G401 (cell line): Measurements from ENCODE around the gene TMEM163. TPM values are rescaled to one million over a fixed set of nuclear protein-coding genes. Genes with fewer than 3 reads are reported as not detected.
"Not testable (repeated sequence)": the region's sequence is repeated elsewhere in the genome, so short reads cannot be mapped to it uniquely, and the experiment has no call there.

Experiments
- DNase-seq: peaks from one replicate; pipeline ENCODE4 v3.0.0-alpha.2; 2015; ENCODE audit warnings: low spot score
- in situ Hi-C: cut with HindIII; loops from 2 replicates; pipeline ENCODE4 v1.10.0; 2016; ENCODE audit warnings: low sequenced_read_pairs, mixed read lengths
- total RNA-seq: library from RNA; depleted of rRNA; stranded (reverse); fragments of >200 nt; shearing (Covaris generic); gene quantifications from 2 replicates; pipeline ENCODE4 v1.2.3, GENCODE V29; 2014

TMEM163 gene
- total RNA-seq, 1 experiment from 2014 or later = not detected

DNA sequence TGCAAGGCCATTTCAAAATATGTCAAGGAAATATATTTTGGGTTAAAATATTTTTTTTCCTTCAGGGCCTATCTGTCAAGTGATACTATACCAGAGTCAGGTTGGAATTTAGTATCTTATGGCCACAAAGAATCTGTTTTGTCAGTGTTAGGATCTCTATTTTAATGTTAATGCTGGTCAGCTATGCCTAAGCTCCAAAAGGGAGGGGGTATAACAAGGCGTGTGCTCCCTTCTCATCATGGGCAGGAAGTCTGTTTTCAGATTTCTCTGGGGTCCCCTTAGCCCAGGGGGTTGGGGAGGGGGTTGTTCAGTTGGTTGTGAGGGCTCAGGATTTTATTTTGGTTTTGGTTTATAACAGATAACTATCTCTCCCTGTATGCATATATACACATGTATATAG, 126.4 kb downstream of the TMEM163 start:
- in situ Hi-C loops = no loop called here
- DNase-seq = no peak

DNA sequence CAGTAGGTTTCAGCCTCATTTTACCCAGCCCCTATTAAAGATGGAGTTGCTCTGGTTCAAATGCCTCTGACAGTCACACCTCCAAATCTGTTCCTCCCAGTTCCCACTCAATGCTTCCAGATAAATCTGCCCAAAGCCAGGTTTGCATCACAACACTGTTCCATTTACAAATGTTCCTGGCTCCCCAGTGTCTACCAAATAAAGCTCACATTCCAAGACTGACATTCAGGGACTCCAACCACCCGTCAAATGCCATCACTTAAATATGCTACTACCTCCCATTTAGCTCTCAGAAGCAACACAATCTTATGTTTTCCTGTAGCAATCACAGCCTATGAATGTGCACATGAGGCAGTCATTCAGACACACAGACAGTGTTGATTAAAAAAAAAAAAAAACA, 127.3 kb downstream of the TMEM163 start:
- in situ Hi-C loops = no loop called here
- DNase-seq = peak; percentile 50

DNA sequence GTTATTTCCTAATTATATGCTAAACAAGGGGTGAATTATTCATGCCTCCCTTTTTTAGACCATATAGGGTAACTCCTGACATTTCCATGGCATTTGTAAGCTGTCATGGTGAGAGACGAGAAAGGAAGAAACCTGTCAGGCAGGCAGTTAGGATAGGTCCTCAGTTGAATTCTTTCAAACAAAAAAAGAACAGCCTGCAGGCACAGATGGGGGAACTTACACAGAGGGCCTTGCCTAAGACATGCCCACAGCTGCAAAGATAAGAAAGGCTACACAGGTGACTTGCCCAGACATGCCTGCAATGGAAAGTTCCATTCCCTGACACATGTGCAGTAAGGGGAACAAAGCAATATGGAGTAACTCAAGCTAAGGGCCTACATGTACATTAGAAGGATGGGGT, 128.1 kb downstream of the TMEM163 start:
- no peak for DNase-seq
- in situ Hi-C loops = no loop called here

DNA sequence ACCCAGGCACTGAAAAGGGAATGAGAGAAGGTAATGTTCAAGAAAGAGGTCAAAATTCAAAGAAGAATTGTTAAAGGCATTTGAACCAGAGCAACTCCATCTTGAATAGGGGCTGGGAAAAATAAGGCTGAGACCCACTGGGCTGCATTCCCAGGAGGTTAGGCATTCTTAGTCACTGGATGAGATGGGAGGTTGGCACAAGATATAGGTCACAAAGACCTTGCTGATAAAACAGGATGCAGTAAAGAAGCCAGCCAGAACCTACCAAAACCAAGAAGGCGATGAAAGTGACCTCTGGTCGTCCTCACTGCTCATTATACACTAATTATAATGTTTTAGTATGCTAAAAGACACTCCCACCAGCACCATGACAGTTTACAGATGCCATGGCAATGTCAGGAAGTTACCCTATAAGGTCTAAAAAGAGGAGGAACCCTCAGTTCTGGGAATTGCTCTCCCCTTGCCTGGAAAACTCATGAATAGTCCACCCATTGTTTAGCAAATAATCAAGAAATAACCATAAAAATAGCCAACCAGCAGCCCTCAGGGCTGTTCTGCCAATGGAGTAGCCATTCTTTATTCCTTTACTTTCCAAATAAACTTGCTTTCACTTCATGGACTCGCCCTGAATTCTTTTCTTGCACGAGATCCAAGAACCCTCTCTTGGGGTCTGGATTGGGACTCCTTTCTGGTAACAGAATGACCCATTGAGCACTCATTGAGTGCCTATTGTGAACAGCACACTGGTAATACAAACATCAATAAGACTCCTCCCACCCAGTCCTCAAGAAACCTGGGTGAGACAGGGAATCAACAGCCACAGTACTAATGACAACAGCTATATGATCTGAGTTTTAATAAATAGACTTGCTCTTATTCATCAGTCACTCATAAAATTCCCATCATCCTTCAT, 129.4 kb downstream of the TMEM163 start:
- in situ Hi-C loops, DNase-seq: not testable (repeated sequence)

- in situ Hi-C loops = no loop called here
Measured at GRCh38 chr2:134588556-134588955, 130.2 kb downstream of the TMEM163 start.

DNA sequence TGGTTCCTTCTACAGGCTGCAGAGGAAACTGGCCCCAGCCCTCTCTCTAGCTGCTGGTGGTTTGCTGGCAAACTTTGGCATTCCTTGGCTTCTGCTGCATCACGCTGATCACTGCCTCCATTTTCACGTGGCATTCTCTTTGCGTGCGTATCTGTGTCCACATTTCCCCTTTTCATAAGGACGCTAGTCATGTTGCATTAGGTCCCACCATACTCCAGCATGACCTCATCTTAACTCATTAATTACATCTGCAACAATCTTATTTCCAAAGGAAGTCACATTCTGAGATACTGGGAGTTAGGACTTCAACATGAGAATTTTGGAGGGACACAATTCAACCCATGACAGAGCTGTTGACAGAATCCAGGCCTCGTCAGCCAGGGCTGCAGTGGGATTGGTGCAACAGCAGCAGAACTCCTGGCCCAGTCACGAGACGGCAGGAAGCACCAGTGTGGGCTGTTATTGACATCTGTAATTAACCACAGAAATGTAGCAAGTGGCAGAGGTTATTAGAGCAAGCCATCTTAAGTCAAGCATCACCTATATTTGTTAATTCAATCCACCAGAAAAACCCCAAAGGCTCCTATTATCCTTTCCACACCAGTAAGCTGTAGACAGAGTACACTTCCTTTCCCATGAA, 132.4 kb downstream of the TMEM163 start:
- in situ Hi-C loops = no loop called here
- DNase-seq = no peak

More at GRCh38 chr2:134588556-134588955, 130.2 kb downstream of the TMEM163 start:
- no peak for DNase-seq

GRCh38 chr2:134583997-134584520, 134.7 kb downstream of the TMEM163 start:
- peak; percentile 74 for DNase-seq
- in situ Hi-C loops = no loop called here

DNA sequence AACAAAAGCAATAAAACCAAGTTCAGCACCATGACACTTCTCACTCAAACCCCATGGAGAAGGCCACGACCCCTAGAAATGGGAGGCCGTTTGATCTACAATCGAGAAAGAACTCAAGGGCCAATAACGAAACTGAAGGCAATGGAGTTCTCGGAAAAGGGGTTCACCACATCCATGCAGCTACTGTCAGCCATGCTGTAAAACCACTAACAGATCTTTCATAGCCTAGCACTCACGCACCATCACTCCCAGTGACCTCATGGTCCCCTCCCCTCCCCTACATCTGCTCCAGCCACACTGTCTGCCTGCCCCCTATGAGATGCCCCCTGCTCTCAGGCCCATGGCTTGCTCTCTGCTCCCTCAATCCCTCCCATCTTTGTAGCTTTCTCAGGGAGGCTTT, 135.3 kb downstream of the TMEM163 start:
- in situ Hi-C loops = no loop called here
- no peak for DNase-seq

DNA sequence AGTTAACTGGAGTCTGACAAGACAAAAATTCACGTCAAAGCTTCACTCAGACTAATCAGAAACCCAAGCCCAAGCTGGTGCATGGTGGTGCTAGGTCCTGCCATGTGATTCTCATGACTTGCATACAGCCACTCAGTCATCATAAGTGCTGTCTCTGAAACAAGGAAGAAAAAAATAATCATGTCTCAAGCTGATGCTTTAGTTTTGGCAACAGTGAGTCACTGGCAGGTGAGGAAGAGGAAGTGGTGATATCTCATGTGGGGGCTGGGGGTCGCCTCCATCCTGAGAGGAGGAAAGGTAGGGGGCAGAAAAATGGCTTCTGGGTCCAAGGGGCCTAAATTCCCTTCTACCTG, 136.3 kb downstream of the TMEM163 start:
- in situ Hi-C loops = no loop called here
- DNase-seq = no peak

- in situ Hi-C loops = no loop called here
- DNase-seq = no peak
Measured at GRCh38 chr2:134581877-134582546, 136.8 kb downstream of the TMEM163 start.

GRCh38 chr2:134578316-134578715, 140.5 kb downstream of the TMEM163 start:
- in situ Hi-C loops = no loop called here
- no peak for DNase-seq

DNA sequence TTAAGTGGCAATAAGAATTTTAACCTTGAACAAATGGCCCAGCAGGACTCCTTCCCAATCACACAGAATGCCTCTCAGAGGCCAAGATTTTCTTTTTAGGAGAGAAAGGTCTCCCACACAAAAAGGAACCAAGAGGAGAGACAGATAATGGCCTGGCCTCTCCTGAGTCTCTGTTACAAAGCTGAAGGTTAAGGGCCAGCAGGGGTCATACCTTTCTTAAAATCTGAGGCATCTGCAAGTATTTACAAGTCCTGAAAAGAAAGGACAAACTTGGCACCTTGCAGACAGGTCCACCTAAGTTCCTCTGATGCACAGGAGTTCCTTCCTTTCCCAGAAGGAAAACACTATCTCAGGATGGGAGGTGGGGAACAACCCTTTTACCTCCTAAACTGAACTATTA, 142.3 kb downstream of the TMEM163 start:
- no peak for DNase-seq
- in situ Hi-C loops = no loop called here

DNA sequence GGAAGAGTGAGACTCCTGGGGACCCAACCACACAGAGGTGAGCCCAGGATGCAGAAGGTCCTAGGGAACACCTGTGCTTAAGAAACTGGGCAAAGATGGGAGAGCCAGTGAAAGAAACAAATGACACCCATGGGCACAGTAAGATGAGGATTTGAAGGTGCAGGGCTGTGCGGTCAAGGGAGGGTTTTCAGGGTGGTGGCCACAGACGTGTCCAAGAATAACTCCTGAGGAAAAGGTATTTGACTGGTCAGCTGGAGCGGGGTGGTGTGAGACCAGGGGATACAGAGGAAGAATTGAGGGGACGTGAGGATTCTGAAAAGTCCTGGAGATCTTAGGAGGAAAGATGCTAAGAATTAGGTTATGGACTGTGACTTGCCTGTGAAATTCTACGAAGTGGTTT, 142.9 kb downstream of the TMEM163 start:
- DNase-seq = no peak
- in situ Hi-C loops = no loop called here

DNA sequence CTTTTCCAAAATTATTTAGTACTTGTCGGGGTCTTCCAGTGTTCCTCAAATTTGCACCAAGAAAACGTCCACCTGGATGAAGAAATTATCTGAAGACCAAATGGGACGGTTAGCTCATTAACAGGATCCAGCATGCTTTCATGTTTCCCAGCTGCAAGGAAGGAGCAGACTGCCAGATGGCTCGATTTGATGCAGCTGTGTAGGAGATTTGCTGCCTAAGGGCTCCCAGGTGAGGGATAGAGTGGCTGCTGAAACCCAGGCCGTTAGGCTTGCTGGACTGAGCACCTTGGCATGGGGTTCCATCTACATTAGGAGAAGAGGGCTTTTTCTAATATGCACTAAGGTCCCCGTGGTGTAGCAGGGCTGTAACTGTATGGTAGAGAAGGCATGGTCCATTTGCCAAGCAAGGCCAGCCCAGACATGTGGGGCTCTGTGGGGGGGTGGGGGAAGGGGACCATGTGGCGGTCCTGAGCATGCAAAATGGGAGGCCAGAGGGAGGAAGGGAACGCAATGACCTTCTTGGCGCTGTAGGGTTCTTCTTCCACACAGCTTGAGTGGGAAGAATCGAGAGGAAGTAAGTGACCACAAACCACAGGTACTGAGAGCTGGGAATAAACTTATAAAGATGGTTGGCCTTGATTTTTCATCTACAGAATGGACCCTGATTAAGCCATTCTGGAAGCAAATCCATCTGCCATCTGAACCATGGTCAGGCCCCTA, 144.0 kb downstream of the TMEM163 start:
- peak; percentile 46 for DNase-seq
- in situ Hi-C loops = no loop called here

DNA sequence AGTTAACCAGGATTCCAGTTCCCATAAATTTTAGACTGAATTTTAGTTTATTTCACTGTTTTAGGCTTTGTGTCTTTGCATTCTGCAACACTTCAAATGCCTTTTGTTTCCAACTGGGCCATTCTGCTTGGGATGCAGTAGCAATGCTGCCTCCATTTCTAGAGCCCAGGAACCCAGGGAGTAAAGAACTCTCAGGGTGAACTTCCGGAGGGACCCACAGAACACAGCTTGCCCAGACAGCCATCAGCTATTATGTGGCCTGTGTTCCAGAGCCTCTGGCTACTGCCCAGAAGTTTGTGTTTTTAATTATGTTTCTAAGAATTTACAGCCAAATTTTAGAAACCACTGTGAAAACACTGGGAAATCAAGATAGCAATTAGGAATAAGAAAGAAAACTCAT, 145.1 kb downstream of the TMEM163 start:
- in situ Hi-C loops = no loop called here
- no peak for DNase-seq

DNA sequence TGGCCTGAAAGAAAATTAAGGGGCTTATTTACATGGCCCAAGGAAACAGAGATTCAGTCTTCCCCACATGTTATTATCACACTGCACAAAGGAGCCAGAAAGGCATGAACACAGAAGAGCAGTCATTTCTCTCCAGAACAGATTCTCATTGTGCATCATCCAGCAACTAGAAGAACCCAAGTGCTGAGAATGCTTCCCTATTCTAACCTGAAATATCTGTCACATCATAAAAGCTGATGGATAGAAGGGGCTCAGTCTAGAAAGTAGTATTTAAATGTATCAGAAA, 145.8 kb downstream of the TMEM163 start:
- in situ Hi-C loops = no loop called here
- no peak for DNase-seq

GRCh38 chr2:134572314-134573084, 146.3 kb downstream of the TMEM163 start:
- DNase-seq = peak; percentile 49
- in situ Hi-C loops = no loop called here

DNA sequence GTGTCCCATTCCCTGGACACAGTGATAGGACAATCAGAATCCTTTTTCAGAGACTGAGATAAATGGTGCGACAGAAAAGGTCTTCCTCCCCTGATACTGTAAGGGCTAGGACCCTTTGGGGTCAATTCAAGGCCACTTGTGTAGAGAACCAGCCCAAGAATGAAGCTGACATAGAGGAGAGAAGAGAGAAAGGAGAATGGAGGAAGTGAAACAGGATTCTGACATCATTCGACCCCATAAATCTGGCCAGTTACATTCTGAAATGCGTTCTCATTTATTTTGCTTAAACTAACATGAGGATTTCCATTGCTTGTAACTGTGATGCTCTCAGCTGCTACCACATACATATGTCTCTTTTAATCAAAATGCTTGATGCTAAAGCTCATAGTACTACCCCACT, 148.1 kb downstream of the TMEM163 start:
- DNase-seq = no peak
- in situ Hi-C loops = no loop called here

DNA sequence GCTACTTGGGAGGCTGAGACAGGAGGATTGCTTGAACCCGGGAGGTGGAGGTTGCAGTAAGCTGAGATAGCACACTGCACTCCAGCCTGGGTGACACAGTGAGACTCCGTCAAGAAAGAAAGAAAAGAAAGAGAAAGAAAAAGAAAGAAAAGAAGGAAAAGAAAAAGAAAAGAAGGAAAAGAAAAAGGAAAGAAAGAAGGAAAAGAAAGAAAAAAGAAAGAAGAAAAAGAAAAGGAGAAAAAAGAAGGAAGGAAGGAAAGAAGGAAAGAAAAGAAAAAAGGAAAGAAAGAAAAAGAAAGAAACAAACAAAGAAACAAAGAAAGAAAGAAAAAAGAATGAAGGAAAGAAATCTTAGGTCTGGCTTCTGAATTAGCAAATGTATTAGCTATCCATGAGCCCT, 150.4 kb downstream of the TMEM163 start:
- in situ Hi-C loops = no loop called here
- DNase-seq = no peak
